ENCODE results near the gene ADGRF5.

ADGRF5 gene

GRCh38 chr6:46963039-46963438 lies 41.3 kb upstream of the ADGRF5 start:
- no peak overlapping the region for H3K27ac ChIP-seq
- ChIA-PET CTCF (no interaction called here), POLR2A (ENCODE audit: low non-redundant PET) (no interaction called here)
- no peak for TF ChIP-seq CTCF (conservative IDR thresholded peaks at IDR 0.05; ENCODE audit: low read depth)
- DNase-seq (ENCODE audit: low spot score), result no peak

DNA sequence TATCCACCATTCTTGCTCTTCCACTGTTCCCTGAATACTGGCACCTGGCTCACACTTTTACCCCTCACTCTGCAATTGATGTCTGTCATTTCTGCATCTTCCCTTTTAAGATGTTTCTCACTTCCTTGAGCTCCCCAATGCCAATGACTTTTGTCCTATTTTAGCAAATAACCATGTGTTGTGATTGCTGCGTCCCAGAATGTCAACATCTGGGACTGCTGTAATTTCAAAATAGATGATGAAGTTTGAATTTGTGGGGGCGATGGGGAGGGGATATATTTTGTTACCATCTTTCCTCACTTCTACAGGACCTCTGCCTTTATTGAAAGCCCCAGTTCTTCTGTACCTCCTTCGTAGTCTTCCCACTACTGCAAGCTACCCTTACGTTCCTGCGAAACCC lies 40.0 kb upstream of the ADGRF5 start:
- no peak for DNase-seq (ENCODE audit: low spot score)
- ChIA-PET POLR2A (ENCODE audit: low non-redundant PET) (no interaction called here), CTCF (interaction anchor here (0.9 kb wide), 1 partner anchor 24 kb away, joined by 3 read pairs; no protein-coding TSS in a partner anchor)
- TF ChIP-seq CTCF (conservative IDR thresholded peaks at IDR 0.05; ENCODE audit: low read depth), result no peak
- H3K27ac ChIP-seq, result no peak overlapping the region

DNA sequence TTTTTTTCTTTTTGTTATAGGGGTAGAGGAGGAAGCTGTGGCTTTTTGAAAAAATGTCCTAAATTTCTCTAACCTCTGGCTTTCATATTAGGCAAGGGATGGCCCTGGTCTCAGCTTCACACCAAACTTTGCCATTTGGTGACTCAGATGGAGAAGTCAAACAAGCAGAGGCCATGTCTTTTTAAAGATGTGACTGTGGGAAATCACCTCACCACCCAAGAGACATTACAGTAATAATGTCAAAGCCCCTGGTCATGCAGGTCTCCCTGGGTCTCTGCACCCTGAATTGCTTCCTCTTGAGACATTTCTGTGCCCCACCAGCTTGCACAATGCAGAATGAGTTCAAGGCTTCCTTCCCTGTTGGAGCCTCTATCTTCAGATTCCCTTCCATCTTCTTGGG lies 39.5 kb upstream of the ADGRF5 start:
- H3K27ac ChIP-seq, result no peak overlapping the region
- no peak for DNase-seq (ENCODE audit: low spot score)
- TF ChIP-seq CTCF (conservative IDR thresholded peaks at IDR 0.05; ENCODE audit: low read depth), result no peak
- ChIA-PET POLR2A (ENCODE audit: low non-redundant PET) (no interaction called here), CTCF (interaction anchor here (0.6 to 0.9 kb wide), 2 partner anchors 24 to 88 kb away, joined by 3 read pairs; no protein-coding TSS in a partner anchor)

DNA sequence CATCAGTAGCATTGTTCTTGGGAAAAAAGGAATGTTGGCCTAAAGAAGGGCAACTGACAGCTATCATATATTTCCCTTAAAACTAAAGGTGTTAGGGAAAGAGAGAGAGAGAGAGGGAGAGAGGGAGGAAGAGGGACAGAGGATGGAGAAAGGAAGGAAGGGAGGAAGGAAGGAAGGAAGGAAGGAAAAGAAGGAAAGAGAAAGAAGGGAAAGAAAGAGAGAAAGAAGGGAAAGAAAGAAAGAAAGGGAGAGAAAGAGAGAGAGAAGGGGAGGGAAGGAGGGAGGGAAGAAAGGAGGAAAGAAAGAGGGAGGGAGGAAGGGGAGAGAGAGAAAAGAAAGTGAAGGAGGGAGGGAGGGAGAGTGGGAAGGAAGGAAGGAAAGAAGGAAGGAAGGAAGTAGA lies 37.7 kb upstream of the ADGRF5 start:
- ChIA-PET POLR2A (ENCODE audit: low non-redundant PET) (no interaction called here), CTCF (interaction anchor here (0.6 kb wide), 1 partner anchor 532 kb away, joined by 3 read pairs; no protein-coding TSS in a partner anchor)
- DNase-seq (ENCODE audit: low spot score), result no peak
- H3K27ac ChIP-seq, result no peak overlapping the region
- TF ChIP-seq CTCF (conservative IDR thresholded peaks at IDR 0.05; ENCODE audit: low read depth), result no peak

DNA sequence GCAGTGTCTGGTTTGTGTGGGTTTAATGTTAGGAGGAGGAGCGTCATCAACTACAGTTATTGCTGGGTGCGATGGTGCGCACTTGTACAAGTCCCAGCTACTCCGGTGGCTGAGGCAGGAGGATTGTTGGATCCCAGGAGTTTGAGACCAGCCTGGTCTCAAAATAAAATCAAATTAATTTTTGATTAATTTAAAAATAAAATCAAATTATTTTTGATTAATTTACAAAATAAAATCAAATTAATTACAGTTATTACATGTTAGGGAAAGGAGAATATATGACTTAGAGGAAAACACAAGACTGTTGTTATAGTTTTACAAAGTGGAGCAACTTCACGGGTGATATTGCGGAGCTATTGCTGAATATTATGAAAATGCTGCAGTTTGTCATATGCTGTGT lies 34.7 kb upstream of the ADGRF5 start:
- CTCF ChIA-PET, result interaction anchor here (0.7 kb wide), 1 partner anchor 108 kb away, joined by 6 read pairs; no protein-coding TSS in a partner anchor
- no peak for TF ChIP-seq CTCF (conservative IDR thresholded peaks at IDR 0.05; ENCODE audit: low read depth)
- POLR2A ChIA-PET (ENCODE audit: low non-redundant PET), result no interaction called here
- no peak for DNase-seq (ENCODE audit: low spot score)
- no peak overlapping the region for H3K27ac ChIP-seq

- CTCF ChIA-PET, result interaction anchor here (0.6 to 1.1 kb wide), 3 partner anchors 106 to 730 kb away, joined by 3 read pairs; no protein-coding TSS in a partner anchor
Measured at GRCh38 chr6:46954837-46955451, 33.2 kb upstream of the ADGRF5 start.

More at GRCh38 chr6:46954837-46955451, 33.2 kb upstream of the ADGRF5 start:
- POLR2A ChIA-PET (ENCODE audit: low non-redundant PET), result no interaction called here
- TF ChIP-seq CTCF (conservative IDR thresholded peaks at IDR 0.05; ENCODE audit: low read depth), result no peak
- DNase-seq (ENCODE audit: low spot score), result peak; percentile 34
- H3K27ac ChIP-seq, result no peak overlapping the region

All from RWPE1 (cell line).